Upper lobe of left lung (tissue), 6 donors: ENCODE data around the gene PSMB3. TPM values are rescaled to one million over a fixed set of nuclear protein-coding genes. Genes with fewer than 3 reads are reported as not detected.

Experiments
- ATAC-seq, 2 donors: fragments of 200-7000 bp; cut with Tn5 transposase; one replicate each; pipeline ENCODE4 v1.9.1; 2022; ENCODE audit warnings: mild to moderate bottlenecking in 2 of 2, moderate library complexity in 2 of 2; ENCODE audit not compliant: low FRiP score in 2 of 2
- DNase-seq, 2 donors: peaks; one replicate each; pipeline ENCODE4 v3.0.0-alpha.2; 2019 to 2020
- H3K27ac ChIP-seq, 4 donors: fragments of 200-600 bp; sonication (generic); one replicate each; pipeline ENCODE4 v1.5.1; 2016 to 2019
- H3K27me3 ChIP-seq, 4 donors: fragments of 200-600 bp; sonication (generic); one replicate each; pipeline ENCODE4 v1.5.1; 2017 to 2019
- H3K36me3 ChIP-seq, 4 donors: fragments of 200-600 bp; sonication (generic); one replicate each; pipeline ENCODE4 v1.5.1; 2016 to 2019
- H3K4me1 ChIP-seq, 4 donors: fragments of 200-600 bp; sonication (generic); one replicate each; pipeline ENCODE4 v1.5.1; 2018 to 2019
- H3K4me3 ChIP-seq, 4 donors: fragments of 200-600 bp; sonication (generic); one replicate each; pipeline ENCODE4 v1.5.1; 2017 to 2019; ENCODE audit warnings: mild to moderate bottlenecking in 2 of 4, moderate library complexity in 1 of 4
- H3K9me3 ChIP-seq, 4 donors: fragments of 200-600 bp; sonication (generic); one replicate each; pipeline ENCODE4 v1.5.1; 2018 to 2019
- CTCF ChIP-seq, 6 experiments: fragments of 450-650 bp in 4 of 6; fragments of 200-600 bp in 2 of 6; sonication (generic) in 2 of 6; IDR thresholded peaks; one replicate each; pipeline ENCODE4 v1.5.1; 2016 to 2019; ENCODE audit warnings: antibody characterized with exemption in 6 of 6
- EP300 ChIP-seq, 4 donors: sonication (generic); formaldehyde crosslinking; IDR thresholded peaks; one replicate each; pipeline ENCODE4 v1.5.1; 2017; ENCODE audit warnings: antibody characterized with exemption in 4 of 4, control low read depth in 2 of 4
- POLR2A ChIP-seq, 4 donors: fragments of 450-650 bp; IDR thresholded peaks; one replicate each; pipeline ENCODE4 v1.5.1; 2016 to 2017; ENCODE audit warnings: antibody characterized with exemption in 4 of 4, mild to moderate bottlenecking in 2 of 4
- POLR2AphosphoS5 ChIP-seq, 2 donors: sonication (generic); formaldehyde crosslinking; IDR thresholded peaks; one replicate each; pipeline ENCODE4 v1.5.1; 2017; ENCODE audit warnings: antibody characterized with exemption in 2 of 2
- WGBS, 2 donors: methylation state at CpG; one replicate each; pipeline ENCODE4 v1.1.5; 2017 to 2018; 5-methylcytosine and 5-hydroxymethylcytosine counted together
- total RNA-seq, 6 donors: library from RNA; depleted of rRNA in 4 of 6; stranded (reverse); fragments of >200 nt in 4 of 6; gene quantifications; one replicate each; pipeline versions ENCODE4 v1.1.0 to v1.2.1, GENCODE V29; 2016 to 2021
- donor health status: DM: no; HTN: no; CAD: no; lungs with moderate emphysema.
- donor health status: DM: no; HTN: yes; CAD: no; lungs with severe emphysema.

The PSMB3 gene
- total RNA-seq, 6 donors from 2014 or later, result 61.8 to 157 (median 79.2) TPM

GRCh38 chr17:38710985-38711384 is 41.6 kb upstream of the PSMB3 start:
- H3K36me3 ChIP-seq, result peaks cover 13 to 78% (median 51%) of the 10 kb centered on the region in 4 donors
- no peak for DNase-seq
- no peak for ATAC-seq
- no peak overlapping the region for H3K4me3 ChIP-seq
- peaks cover 12 to 39% (median 29%) of the 10 kb centered on the region in 4 donors for H3K4me1 ChIP-seq
- peak overlapping the region in 1 of 4 donors; percentile 38 for H3K27ac ChIP-seq
- WGBS, 2 donors, result 51 to 82% methylated on average over 5 of the region's 5 CpGs
- H3K27me3 ChIP-seq, result peaks cover 0 to 3% (median 0%) of the 10 kb centered on the region in 4 donors
- no peaks in the 10 kb centered on the region for H3K9me3 ChIP-seq
- TF ChIP-seq EP300 (IDR thresholded peaks at IDR 0.05) (no peak), POLR2A (IDR thresholded peaks at IDR 0.05) (no peak), CTCF (IDR thresholded peaks at IDR 0.05) (no peak), POLR2AphosphoS5 (IDR thresholded peaks at IDR 0.05) (no peak)

GRCh38 chr17:38711792-38712571 is 40.6 kb upstream of the PSMB3 start:
- WGBS, 2 donors, result 68 to 71% methylated on average over 19 to 23 of the region's 26 CpGs
- H3K36me3 ChIP-seq, result peaks cover 19 to 88% (median 61%) of the 10 kb centered on the region in 4 donors
- DNase-seq, result no peak

GRCh38 chr17:38712593-38712992 is 39.9 kb upstream of the PSMB3 start:
- Histone ChIP-seq H3K4me3 (no peak overlapping the region), H3K27me3 (no peaks in the 10 kb centered on the region), H3K9me3 (no peaks in the 10 kb centered on the region), H3K27ac (no peak overlapping the region), H3K4me1 (peaks cover 0 to 24% (median 15%) of the 10 kb centered on the region in 4 donors), H3K36me3 (peaks cover 21 to 93% (median 66%) of the 10 kb centered on the region in 4 donors)
- DNase-seq, result no peak
- 95 to 100% methylated on average over 6 to 9 of the region's 10 CpGs for WGBS, 2 donors
- TF ChIP-seq POLR2A (IDR thresholded peaks at IDR 0.05), result no peak
- TF ChIP-seq POLR2AphosphoS5 (IDR thresholded peaks at IDR 0.05), result no peak
- no peak for TF ChIP-seq EP300 (IDR thresholded peaks at IDR 0.05)
- TF ChIP-seq CTCF (IDR thresholded peaks at IDR 0.05), result no peak
- no peak for ATAC-seq

More at GRCh38 chr17:38711792-38712571, 40.6 kb upstream of the PSMB3 start:
- Histone ChIP-seq H3K27ac (no peak overlapping the region), H3K9me3 (no peaks in the 10 kb centered on the region), H3K27me3 (no peaks in the 10 kb centered on the region), H3K4me1 (peaks cover 4 to 30% (median 21%) of the 10 kb centered on the region in 4 donors), H3K4me3 (no peak overlapping the region)
- ATAC-seq, result no peak
- TF ChIP-seq EP300 (IDR thresholded peaks at IDR 0.05) (no peak), POLR2AphosphoS5 (IDR thresholded peaks at IDR 0.05) (no peak), POLR2A (IDR thresholded peaks at IDR 0.05) (no peak), CTCF (IDR thresholded peaks at IDR 0.05) (no peak)

- 78 to 84% methylated on average over 11 of the region's 11 CpGs for WGBS, 2 donors
- Histone ChIP-seq H3K4me1 (peaks cover 0 to 18% (median 13%) of the 10 kb centered on the region in 4 donors), H3K36me3 (peaks cover 21 to 94% (median 72%) of the 10 kb centered on the region in 4 donors)
These were observed 39.0 kb upstream of the PSMB3 start for GRCh38 chr17:38713456-38714075.

More at GRCh38 chr17:38713456-38714075, 39.0 kb upstream of the PSMB3 start:
- Histone ChIP-seq H3K9me3 (no peaks in the 10 kb centered on the region), H3K27ac (no peak overlapping the region), H3K4me3 (no peak overlapping the region), H3K27me3 (no peaks in the 10 kb centered on the region)
- ATAC-seq (no peak), DNase-seq (no peak)
- no peak for TF ChIP-seq CTCF (IDR thresholded peaks at IDR 0.05)
- no peak for TF ChIP-seq POLR2A (IDR thresholded peaks at IDR 0.05)
- no peak for TF ChIP-seq POLR2AphosphoS5 (IDR thresholded peaks at IDR 0.05)
- TF ChIP-seq EP300 (IDR thresholded peaks at IDR 0.05), result no peak
